CD4-positive, alpha-beta T cell treated with Interleukin-17A for 4 hours (primary cell): ENCODE measurements around the gene HPS5.
"Not testable (repeated sequence)": the region's sequence is repeated elsewhere in the genome, so short reads cannot be mapped to it uniquely, and the experiment has no call there.

Experiments used
- DNase-seq: peaks from one replicate; pipeline ENCODE4 v3.0.0-alpha.2; 2020; ENCODE audit warnings: mixed read lengths

HPS5 gene

DNA sequence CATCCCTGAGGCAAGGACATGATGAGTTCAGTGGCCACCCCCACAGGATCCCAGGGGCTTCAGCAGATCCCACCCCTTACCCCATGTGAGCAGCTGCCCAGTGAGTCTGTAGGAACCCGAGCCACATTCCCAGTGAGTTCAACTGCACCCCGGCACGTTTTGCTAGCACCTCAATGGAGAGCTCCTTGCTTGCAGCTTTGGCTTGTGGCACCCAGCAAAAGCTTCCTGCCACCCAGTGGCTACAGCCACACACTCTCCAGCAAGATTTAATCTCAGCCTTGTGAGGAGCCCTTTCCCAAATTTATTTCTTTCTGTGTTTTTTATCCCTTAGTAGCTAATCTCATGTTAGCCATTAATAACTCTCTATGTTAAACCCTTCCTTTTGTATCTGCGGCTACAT is 51.8 kb downstream of the HPS5 start:
- no peak for DNase-seq

DNA sequence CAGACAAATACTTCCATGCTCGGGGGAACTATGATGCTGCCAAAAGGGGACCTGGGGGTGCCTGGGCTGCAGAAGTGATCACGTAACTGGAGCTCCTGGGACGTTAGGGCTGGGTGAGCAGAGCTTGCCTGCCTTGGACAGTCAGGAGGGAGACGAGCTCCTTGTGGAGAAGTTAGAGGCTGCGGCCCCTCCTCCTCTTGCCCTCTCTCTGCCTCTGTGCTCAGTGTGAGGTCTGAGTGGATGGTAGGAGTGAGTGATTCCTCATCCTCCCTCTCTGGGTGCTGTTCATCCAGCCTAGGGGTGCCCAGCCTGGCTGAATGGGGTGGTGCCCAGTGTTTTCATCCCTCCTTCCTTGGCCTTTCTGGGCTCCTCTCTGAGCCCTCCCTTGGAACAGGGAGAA is 52.7 kb downstream of the HPS5 start:
- DNase-seq, result not testable (repeated sequence)

DNA sequence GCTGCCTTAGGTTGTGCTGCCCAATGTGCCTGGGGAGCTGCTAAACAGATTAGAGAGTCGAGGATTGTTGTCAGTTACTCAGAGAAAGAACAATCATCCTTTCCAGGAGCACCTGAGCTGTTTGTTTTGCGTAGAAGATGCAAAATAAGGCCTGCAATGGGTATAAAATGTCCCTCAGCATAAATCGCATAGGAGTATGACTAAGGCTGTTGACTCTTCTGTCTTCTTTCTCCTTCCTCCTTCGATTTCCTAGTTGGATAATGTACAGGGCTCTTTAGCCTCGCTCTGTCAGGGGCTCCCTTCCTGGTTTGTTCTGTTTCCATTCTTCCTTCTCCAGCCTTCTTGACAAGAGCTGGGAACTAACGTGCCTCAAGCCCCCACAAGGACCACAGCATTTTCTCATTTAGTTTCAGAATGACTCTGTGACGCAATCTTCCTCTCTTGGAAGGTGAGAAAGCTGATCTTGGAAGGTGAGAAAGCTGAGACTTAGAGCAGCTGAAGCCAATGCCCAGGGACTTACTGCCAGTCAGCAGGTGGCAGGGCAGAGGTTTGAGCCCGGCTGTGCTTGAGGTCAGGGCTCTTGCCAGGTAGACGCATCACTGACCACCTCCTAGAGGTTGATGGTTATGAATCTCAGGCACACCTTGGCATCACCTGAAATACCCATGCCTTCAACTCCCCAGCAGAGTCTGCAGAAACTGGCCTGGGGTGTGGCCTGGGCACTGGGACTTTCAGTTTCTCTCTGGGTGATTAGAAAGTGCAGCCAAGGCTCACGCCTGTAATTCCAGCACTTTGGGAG is 54.4 kb downstream of the HPS5 start:
- not testable (repeated sequence) for DNase-seq

DNA sequence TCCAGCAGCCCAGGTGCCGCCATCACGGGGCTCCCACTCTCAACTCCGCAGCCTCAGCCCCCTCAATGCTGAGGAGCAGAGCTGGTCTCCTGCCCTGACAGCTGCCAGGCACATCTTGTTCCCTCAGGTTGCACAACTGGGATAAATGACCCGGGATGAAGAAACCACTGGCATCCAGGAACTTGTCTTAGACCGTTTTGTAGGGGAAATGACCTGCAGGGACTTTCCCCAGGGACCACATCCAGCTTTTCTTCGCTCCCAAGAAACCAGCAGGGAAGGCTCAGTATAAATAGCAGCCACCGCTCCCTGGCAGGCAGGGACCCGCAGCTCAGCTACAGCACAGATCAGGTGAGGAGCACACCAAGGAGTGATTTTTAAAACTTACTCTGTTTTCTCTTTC is 56.0 kb downstream of the HPS5 start, which contains the start of gene SAA1:
Gene SAA1 (plus strand): TSS at position 316 of the 400 bp plus-strand sequence. CDS start 624 bp downstream, outside the sequence.
- no peak for DNase-seq

DNA sequence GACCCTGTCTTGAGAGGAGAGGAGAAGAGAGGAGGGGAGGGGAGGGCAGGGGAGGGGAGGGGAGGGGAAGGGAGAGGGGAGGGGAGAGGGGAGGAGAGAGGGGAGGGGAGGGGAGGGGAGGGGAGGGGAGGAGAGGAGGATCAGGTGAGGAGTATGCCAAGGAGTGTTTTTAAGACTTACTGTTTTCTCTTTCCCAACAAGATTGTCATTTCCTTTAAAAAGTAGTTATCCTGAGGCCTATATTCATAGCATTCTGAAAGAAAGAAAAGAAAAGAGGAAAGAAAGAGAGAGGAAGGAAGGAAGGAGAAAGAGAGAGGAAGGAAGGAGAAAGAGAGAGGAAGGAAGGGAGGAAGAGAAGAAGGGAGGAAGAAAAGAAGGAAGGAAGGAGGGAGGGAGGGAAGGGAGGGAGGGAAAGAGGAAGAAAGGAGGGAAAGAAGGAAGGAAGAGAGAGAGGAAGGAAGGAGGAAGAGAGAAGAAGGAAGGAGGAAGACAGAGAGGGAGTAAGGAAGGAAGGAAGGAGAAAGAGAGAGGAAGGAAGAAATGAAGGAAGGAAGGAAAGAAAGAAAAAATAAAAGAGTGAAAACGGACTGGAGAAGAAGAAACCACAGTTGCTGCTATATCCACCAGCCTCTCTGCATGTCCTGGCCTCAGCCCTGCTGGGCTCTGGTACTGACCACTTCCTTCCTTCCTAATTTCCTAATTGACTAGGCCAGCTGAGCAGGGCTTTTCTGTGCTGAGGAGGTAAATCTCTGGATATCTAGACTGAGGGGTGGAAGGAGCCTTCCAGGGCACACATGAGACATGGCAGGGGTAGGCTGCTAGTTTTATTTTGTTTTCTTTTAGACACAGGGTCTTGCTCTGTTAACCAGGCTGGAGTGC is 57.0 kb downstream of the HPS5 start:
- DNase-seq, result no peak

DNA sequence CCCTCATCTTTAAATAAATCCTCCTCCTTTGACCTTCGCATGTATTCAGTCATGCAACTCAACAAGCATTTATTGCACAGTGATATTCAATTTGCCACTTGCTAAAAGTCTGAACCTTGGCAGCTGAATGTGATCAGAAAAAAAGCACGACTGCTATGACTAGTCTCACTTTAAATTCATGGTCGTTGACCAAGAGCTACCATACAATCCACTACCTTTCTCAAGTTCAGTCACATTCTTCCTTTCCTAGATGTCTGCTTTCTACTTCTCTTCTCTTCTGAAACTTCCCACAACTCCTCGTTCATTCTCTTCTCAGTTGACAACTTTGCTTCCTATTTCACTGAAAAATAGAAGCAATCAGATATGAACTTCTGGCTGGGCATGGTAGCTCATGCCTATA is 57.9 kb downstream of the HPS5 start:
- DNase-seq, result no peak

DNA sequence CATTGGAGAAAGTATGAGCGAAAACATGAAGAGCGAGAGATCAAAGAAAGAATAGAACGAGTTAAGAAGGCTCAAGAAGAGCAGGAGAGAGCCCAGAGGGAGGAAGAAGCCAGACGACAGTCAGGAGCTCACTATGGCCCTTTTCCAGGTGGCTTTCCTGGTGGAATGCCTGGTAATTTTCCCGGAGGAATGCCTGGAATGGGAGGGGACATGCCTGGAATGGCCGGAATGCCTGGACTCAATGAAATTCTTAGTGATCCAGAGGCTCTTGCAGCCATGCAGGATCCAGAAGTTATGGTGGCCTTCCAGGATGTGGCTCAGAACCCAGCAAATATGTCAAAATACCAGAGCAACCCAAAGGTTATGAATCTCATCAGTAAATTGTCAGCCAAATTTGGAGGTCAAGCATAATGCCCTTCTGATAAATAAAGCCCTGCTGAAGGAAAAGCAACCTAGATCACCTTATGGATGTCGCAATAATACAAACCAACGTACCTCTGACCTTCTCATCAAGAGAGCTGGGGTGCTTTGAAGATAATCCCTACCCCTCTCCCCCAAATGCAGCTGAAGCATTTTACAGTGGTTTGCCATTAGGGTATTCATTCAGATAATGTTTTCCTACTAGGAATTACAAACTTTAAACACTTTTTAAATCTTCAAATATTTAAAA is 59.1 kb downstream of the HPS5 start:
- DNase-seq, result not testable (repeated sequence)

DNA sequence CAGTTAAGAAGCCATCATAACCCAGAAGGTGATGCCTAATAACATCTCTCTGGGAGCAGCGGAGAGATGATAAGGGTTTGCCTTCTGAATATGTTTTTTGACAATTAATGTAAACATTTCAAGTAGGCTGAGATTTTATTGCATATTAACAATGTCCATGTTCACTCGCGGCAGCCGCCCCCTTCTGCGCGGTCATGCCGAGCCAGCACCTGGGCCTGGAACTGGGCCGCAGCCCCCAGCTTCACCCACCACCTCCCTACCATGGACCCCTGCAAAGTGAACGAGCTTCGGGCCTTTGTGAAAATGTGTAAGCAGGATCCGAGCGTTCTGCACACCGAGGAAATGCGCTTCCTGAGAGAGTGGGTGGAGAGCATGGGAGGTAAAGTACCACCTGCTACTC is 60.2 kb downstream of the HPS5 start:
- no peak for DNase-seq

DNA sequence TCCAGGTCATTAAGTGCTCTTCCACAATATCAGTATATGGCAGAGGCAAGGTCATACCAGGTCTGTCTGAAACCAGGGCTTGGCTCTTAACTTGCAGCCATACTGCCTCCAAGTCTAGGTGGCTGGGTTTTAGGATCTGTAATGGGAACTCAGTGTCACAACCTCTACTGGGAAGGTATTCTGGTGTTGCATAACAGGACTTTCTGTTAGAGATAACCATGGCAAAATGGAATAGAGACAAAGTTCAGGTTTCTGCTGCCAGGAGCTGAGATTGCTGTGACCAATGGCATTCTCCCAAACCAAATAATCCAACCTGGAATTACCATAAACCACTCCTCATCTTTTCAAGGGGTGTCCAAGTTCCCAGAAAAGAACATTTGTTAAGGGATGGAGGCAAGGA is 62.7 kb downstream of the HPS5 start:
- no peak for DNase-seq

DNA sequence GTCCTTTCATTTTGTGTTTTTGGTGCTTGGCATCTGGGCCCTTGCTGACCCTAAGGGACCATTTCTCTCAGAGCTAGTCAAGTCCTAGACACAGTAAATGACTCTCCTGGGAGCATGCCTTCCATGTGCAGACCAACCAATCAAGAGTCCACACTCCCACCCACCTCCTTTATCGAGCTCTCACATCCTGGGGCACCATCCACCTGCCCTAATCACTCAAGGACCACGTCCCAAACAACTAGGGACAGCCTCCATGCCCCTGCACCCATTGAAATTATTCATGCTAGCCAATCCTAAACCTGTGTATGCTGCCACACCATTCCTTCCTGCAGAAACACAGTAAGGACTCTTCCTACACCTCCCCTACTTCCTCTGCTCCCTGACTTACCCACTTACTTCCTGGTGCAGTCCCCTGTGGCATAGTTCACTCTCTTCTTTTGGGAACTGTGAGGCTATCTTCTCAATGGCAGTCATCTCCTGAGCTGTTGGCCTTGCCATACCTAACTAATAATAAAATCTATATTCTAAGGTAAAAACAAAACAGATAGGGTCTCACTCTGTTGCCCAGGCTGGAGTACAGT is 67.1 kb downstream of the HPS5 start:
- DNase-seq, result no peak

DNA sequence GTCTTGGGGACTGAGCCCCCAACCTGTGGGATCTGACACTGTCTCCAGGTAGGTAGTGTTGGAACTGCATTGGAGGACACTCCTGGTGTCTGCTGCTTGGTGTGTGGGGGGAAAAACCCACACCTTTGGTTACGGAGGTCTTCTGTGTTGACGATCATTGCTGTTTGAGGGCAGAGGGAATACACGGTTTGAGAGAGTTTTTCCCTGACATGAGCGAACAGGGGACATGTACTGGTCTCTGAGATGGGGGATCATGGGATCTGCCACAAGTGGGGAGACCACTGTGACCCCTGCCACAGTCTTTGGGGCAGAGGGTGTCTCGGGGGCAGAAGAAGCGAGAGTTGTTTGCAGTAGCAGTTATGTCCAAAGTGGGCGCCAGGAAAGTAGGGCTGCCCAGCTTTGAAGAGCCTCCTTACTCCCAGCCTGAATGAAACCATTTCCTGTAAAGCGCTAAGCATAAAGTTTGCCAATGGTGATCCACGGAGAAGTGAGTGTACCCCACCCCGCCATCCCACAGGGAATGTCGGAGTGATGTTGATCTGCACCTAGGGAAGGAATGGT is 68.1 kb downstream of the HPS5 start:
- DNase-seq, result no peak

DNA sequence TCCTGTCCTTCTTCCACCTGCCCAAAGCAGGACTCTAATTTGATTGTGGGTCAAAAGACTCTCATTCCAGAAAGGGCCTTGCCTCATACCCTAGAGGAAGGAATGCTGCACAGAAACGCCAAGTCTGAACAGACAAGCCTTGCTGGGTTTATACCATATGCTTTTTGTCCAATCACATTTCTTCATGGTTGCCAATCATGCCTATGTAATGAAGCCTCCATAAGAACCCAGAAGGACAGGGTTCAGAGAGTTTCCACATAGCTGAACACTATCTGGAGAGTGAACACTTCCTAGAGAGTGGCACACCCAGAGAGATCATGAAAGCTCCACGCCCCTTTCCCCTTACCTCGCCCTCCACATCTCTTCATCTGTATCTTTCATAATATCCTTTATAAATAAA is 68.7 kb downstream of the HPS5 start:
- DNase-seq, result no peak

DNA sequence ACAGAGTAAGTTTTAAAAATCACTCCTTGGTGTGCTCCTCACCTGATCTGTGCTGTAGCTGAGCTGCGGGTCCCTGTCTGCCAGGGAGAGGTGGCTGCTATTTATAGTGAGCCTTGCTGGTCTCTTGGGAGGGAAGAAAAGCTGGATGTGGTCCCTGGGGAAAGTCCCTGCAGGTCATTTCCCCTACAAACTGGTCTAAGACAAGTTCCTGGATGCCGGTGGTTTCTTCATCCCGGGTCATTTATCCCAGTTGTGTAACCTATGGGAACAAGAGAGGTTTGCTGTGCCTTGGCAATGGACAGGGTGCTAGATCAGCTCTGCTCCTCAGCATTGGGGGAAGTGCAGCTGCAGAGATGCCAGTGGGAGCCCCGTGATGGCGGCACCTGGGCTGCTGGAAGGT is 73.4 kb downstream of the HPS5 start, which contains the start of gene SAA2:
Gene SAA2 (minus strand): TSS at position 108 of the 400 bp plus-strand sequence. CDS start 657 bp downstream, outside the sequence.
- no peak for DNase-seq

DNA sequence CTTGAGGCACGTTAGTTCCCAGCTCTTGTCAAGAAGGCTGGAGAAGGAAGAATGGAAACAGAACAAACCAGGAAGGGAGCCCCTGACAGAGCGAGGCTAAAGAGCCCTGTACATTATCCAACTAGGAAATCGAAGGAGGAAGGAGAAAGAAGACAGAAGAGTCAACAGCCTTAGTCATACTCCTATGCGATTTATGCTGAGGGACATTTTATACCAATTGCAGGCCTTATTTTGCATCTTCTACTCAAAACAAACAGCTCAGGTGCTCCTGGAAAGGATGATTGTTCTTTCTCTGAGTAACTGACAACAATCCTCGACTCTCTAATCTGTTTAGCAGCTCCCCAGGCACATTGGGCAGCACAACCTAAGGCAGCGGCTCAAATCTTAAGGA is 74.8 kb downstream of the HPS5 start:
- not testable (repeated sequence) for DNase-seq

DNA sequence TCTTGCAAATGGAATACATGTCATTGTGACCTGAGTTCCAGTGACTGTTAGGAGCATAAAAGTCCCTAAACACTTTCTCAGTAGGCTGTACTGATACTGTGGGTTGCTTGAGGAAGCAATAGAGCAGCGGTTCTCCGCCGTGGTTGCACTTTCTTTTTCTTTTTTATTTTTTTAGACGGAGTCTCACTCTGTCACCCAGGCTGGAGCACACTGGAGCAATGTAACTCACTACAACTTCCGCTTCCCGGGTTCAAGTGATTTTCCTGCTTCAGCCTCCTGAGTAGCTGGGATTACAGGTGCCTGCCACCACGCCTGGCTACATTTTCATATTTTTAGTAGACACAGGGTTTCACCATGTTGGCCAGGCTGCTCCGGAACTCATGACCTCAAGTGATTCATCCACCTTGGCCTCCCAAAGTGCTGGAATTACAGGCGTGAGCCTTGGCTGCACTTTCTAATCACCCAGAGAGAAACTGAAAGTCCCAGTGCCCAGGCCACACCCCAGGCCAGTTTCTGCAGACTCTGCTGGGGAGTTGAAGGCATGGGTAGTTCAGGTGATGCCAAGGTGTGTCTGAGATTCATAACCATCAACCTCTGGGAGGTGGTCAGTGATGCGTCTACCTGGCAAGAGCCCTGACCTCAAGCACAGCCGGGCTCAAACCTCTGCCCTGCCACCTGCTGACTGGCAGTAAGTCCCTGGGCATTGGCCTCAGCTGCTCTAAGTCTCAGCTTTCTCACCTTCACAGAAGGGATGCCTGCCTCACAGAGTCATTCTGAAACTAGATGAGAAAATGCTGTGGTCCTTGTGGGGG is 75.4 kb downstream of the HPS5 start:
- peak; percentile 18 for DNase-seq

DNA sequence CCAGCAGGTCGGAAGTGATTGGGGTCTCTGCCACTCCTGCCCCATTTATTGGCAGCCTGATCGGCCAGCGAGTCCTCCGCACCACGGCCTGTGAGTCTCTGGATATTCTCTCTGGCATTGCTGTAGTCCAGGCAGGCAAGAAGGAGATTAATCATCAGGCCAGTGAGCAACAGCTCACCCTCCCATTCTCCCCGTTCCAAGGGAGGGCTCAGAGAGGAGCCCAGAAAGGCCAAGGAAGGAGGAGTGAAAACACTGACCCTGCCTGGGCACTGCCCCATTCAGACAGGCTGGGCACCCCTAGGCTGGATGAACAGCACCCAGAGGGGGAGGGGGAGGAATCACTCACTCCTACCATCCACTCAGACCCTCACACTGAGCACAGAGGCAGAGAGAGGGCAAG is 76.5 kb downstream of the HPS5 start:
- no peak for DNase-seq

DNA sequence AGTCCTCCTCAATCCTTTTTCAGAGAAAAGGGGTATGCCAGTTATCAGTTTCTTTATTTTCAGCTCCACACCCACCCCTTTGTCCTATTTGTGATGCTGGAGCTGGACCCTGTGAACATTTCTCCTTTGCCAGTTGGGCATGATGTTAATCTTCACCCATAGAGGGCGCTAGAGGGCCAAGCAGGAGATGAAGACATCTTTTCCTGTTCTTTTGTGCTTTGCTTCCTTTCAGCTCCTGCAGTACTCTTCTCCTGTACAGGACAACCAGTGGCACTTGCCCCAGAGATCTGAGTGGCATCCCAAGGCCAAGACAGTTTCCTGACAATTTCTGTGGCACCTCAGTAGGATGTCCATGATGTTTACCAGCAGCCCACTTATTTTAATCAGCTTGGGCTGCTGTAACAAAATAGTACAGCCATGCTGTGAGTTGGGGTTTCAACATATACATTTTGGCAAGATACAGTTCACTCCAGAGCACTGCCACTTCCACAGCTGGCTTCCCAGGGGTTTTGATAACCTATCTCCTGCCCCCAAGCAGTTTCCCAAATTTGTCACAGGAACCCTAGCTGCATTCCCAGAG is 78.1 kb downstream of the HPS5 start:
- peak; percentile 63 for DNase-seq

DNA sequence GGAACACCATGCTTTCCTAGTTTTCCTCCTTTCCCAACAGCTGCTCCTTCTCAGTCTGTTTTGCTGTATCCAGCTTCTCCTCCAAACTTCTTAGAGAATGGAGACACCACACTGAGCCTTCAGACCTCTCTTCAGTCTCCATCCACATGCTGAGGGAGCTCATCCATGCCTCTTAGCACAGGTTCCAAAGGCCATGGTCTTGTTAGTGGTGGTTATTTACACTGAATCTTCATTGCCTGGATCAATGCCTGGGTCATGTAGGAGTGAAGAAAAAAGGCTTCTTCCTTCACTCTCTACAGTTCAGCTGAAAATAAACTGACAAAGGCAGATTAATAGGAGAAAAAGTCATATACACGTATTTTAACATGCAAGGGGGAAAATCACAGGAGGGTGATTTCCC is 82.3 kb downstream of the HPS5 start:
- DNase-seq, result no peak

DNA sequence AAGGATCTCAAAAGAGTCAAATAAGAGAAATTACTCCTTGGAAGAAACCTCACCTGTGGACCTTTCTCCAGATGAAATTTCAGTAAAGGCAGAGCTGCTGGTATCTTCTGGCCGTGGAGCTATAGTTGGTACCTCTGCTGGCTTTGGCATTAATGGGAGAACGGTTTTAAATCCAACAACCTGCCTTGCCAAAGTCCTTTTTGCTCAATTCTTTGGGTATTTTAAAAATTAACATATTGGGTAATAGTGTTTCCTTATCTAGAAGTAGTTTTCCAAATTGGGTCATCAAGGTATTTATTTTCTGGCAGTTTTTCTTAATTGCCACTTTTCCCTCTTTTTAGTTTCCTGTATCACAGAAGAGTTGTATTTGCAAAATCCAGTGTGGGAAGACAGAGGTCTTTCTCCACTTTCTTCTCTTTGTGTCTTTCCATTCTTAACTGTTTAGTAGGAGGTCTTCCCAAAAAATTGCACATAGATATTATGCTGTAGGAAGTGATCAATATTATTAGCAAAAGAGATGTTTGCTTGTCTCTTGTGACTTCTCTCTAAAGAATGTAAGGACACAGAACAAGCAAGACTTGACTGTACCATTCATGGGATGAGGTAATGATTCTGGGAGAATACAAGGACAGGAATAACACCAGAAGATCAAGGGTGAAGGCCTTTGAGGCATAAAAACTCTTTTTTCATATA is 85.1 kb downstream of the HPS5 start, which contains the start of gene SAA4:
Gene SAA4 (minus strand): TSS at position 139 of the 693 bp plus-strand sequence. CDS start 876 bp downstream, outside the sequence.
- DNase-seq, result no peak
